Keratinocyte (primary cell): ENCODE measurements around the gene LAPTM5. TPM values are rescaled to one million over a fixed set of nuclear protein-coding genes. Genes with fewer than 3 reads are reported as not detected.

ENCODE experiments used
- DNase-seq: peaks from one replicate; pipeline ENCODE4 v3.0.0-alpha.2; 2011; ENCODE audit warnings: low read depth, missing footprints, low spot score
- FAIRE-seq: peaks from 2 replicates; lab custom pipeline; 2011; peaks lifted over from hg19 to GRCh38; lab: Jason Lieb, UNC
- H2AFZ ChIP-seq: 2 replicates; pipeline ENCODE4 v1.6.0; 2012; ENCODE audit warnings: low read length, control low read depth, inconsistent platforms; ENCODE audit not compliant: control insufficient read depth
- H3K27ac ChIP-seq: 2 replicates; pipeline ENCODE4 v1.5.1; 2011; ENCODE audit warnings: low read length; ENCODE audit not compliant: control insufficient read depth, insufficient read depth
- H3K27me3 ChIP-seq: 3 replicates; pipeline ENCODE4 v1.6.0; 2011; ENCODE audit warnings: low read length; ENCODE audit not compliant: control insufficient read depth, insufficient read depth; ENCODE audit errors: extremely low read depth
- H3K36me3 ChIP-seq, 2 experiments: 2 replicates in 1 of 2; 3 replicates in 1 of 2; pipeline ENCODE4 v1.5.1; 2011; ENCODE audit warnings: low read length in 2 of 2, mild to moderate bottlenecking in 1 of 2; ENCODE audit not compliant: control insufficient read depth in 2 of 2, insufficient read depth in 2 of 2; ENCODE audit errors: extremely low read depth in 1 of 2
- H3K4me1 ChIP-seq: 3 replicates; pipeline ENCODE4 v1.5.1; 2011; ENCODE audit warnings: low read length; ENCODE audit not compliant: control insufficient read depth, insufficient read depth; ENCODE audit errors: extremely low read depth
- H3K4me2 ChIP-seq: 3 replicates; pipeline ENCODE4 v1.6.0; 2011; ENCODE audit warnings: low read depth, low read length; ENCODE audit not compliant: control insufficient read depth, insufficient read depth; ENCODE audit errors: extremely low read depth
- H3K4me3 ChIP-seq, 3 experiments: fragments of 200-600 bp in 1 of 3; sonication (generic) in 1 of 3; 2 replicates in 2 of 3; 3 replicates in 1 of 3; pipeline ENCODE4 v1.5.1; 2011 to 2016; ENCODE audit warnings: low read length in 3 of 3, mild to moderate bottlenecking in 3 of 3, control low read depth in 2 of 3, inconsistent platforms in 1 of 3, low read depth in 1 of 3, mixed read lengths in 1 of 3, mixed run types in 1 of 3, moderate library complexity in 1 of 3; ENCODE audit not compliant: control insufficient read depth in 2 of 3, insufficient read depth in 2 of 3; ENCODE audit errors: extremely low read depth in 1 of 3
- H3K79me2 ChIP-seq: 2 replicates; pipeline ENCODE4 v1.6.0; 2012; ENCODE audit warnings: low read length; ENCODE audit not compliant: control insufficient read depth, insufficient read depth
- H3K9ac ChIP-seq: 3 replicates; pipeline ENCODE4 v1.6.0; 2011; ENCODE audit warnings: low read length; ENCODE audit not compliant: control insufficient read depth, insufficient read depth; ENCODE audit errors: extremely low read depth
- H3K9me1 ChIP-seq: 3 replicates; pipeline ENCODE4 v1.6.0; 2011; ENCODE audit warnings: low read length; ENCODE audit not compliant: control insufficient read depth, insufficient read depth; ENCODE audit errors: extremely low read depth
- H3K9me3 ChIP-seq: 2 replicates; pipeline ENCODE4 v1.5.1; 2012; ENCODE audit warnings: low read depth, low read length; ENCODE audit not compliant: control insufficient read depth
- H4K20me1 ChIP-seq: 3 replicates; pipeline ENCODE4 v1.6.0; 2011; ENCODE audit warnings: low read length; ENCODE audit not compliant: control insufficient read depth, insufficient read depth; ENCODE audit errors: extremely low read depth
- EZH2 ChIP-seq: IDR thresholded peaks from one replicate; pipeline ENCODE4 v1.6.1; 2012; ENCODE audit warnings: inconsistent platforms, mild to moderate bottlenecking, low read length, moderate library complexity
- dilution Hi-C: fragments of 300-500 bp; cut with MboI; formaldehyde crosslinking; loops from one replicate; pipeline ENCODE4 v1.7.0; 2020; ENCODE audit warnings: low sequenced_read_pairs; ENCODE audit not compliant: extremely low pct_ligation_motif_present
- polyA plus RNA-seq, 5 experiments: library from polyadenylated mRNA; depleted of rRNA in 3 of 5; stranded (reverse) in 3 of 5; stranded (forward) in 1 of 5; unstranded in 1 of 5; fragments of >200 nt; gene quantifications; 1 replicate in 1 of 5; 2 replicates in 3 of 5; 3 replicates in 1 of 5; pipeline versions ENCODE4 v1.2.1 to v1.2.3, GENCODE V29; 2011 to 2012; ENCODE audit warnings: missing spikeins in 2 of 5, low read depth in 1 of 5, low replicate concordance in 1 of 5
- TF ChIP-seq, protein P1 (sequence below), 3 experiments: IDR thresholded peaks in 1 of 3; conservative IDR thresholded peaks in 1 of 3; optimal IDR thresholded peaks in 1 of 3; 2 replicates in 2 of 3; 3 replicates in 1 of 3; pipeline versions ENCODE3 to v1.5.1; 2011; ENCODE audit warnings: low read length in 3 of 3, mild to moderate bottlenecking in 3 of 3, moderate library complexity in 2 of 3, control low read depth in 1 of 3, inconsistent platforms in 1 of 3; ENCODE audit not compliant: insufficient read depth in 2 of 3; ENCODE audit errors: extremely low read depth in 1 of 3

The LAPTM5 gene
- polyA plus RNA-seq, 1 donor (not counting 4 experiments of a cell fraction or from before 2014, with no cell fraction given): 0.18 TPM

DNA sequence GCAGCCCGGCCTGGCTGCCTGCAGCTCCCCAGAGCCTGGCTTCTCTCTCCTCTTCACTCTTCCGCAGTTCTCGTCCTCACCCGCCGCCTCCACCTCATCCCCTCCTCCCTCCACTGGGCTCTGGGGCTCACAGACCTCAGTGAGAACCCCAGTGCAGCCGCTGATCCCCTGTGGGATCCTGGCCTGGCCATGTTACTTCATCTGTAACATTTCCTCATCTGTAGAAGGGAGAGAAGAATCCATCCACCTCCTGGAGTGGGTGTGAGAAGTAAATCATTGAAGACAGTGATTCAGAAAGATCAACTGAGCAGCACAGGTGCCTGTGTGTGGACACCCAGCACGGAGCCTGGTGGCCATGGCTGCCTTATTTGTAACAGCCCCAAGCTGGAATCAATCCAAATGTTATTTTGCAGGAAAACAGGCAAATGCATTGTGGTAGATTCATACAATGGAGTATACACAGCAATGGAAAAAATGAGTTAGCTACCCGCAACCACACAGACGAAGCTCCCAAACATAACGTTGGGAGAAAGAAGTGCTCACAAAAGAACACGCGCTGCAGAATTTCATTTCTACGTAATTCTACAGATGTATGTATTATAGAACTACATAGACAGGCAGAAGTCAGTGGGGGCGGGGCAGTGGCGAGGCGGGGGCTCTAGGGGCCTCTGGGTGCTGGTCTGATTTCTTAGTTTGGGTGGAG lies 8.7 kb downstream of the LAPTM5 start:
- Histone ChIP-seq H4K20me1 (no peaks in the 10 kb centered on the region), H3K79me2 (no peaks in the 10 kb centered on the region), H3K9me1 (no peaks in the 10 kb centered on the region), H3K4me1 (peaks cover 20% of the 10 kb centered on the region), H3K27me3 (peaks cover under 1% of the 10 kb centered on the region), H3K9me3 (no peaks in the 10 kb centered on the region), H3K4me3 (no peak overlapping the region), H3K9ac (no peak overlapping the region), H3K27ac (peak overlapping the region; percentile 32), H2AFZ (no peak overlapping the region), H3K36me3 (no peaks in the 10 kb centered on the region), H3K4me2 (no peak overlapping the region)
- dilution Hi-C loops: no loop called here
- FAIRE-seq: no peak
- DNase-seq: no peak
- TF ChIP-seq, protein P1, sequence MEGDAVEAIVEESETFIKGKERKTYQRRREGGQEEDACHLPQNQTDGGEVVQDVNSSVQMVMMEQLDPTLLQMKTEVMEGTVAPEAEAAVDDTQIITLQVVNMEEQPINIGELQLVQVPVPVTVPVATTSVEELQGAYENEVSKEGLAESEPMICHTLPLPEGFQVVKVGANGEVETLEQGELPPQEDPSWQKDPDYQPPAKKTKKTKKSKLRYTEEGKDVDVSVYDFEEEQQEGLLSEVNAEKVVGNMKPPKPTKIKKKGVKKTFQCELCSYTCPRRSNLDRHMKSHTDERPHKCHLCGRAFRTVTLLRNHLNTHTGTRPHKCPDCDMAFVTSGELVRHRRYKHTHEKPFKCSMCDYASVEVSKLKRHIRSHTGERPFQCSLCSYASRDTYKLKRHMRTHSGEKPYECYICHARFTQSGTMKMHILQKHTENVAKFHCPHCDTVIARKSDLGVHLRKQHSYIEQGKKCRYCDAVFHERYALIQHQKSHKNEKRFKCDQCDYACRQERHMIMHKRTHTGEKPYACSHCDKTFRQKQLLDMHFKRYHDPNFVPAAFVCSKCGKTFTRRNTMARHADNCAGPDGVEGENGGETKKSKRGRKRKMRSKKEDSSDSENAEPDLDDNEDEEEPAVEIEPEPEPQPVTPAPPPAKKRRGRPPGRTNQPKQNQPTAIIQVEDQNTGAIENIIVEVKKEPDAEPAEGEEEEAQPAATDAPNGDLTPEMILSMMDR (optimal IDR thresholded peaks at IDR 0.05 in 1 of 3, IDR thresholded peaks at IDR 0.05 in 1 of 3, conservative IDR thresholded peaks at IDR 0.05 in 1 of 3; ENCODE audit: extremely low read depth in 1 of 3, insufficient read depth in 2 of 3, low read length in 3 of 3): no peak
- TF ChIP-seq EZH2: no peak

DNA sequence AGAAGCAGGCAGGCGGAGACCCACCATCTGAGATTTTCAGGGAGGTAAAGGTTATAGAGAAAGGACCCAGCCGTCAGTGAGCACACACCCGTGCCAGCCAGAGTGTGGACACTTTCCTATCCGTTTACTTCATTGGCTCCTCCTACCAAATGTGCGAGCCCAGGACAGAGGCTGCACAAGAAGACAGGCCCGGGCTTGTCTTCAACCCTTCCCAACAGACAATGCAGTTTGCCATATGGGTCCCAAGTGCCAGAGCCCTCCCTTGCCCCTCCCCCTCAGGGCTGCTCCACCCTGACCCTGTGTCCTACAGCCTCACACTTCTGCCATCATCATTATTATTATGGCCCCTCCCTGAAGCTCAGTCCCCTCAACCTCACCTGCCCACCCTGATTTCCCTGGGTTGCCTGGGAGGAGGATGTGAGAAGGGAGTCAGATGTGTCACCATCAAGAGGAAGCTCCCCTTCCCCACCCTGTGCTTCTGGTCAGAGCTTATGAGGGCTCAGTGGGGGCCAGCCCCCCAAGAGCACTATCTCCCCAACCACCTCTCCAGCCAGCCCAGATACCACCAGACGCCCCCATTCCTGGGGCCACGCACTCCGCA lies 9.4 kb downstream of the LAPTM5 start:
- peak overlapping the region; percentile 47 for H3K4me2 ChIP-seq
- peak overlapping the region; percentile 37 for H3K27ac ChIP-seq
- FAIRE-seq (peak; percentile 86), DNase-seq (no peak)
- dilution Hi-C loops: no loop called here
- H4K20me1 ChIP-seq: no peaks in the 10 kb centered on the region
- no peaks in the 10 kb centered on the region for H3K79me2 ChIP-seq
- no peaks in the 10 kb centered on the region for H3K27me3 ChIP-seq
- no peaks in the 10 kb centered on the region for H3K36me3 ChIP-seq
- H2AFZ ChIP-seq: peak overlapping the region; percentile 38
- TF ChIP-seq, protein P1 (optimal IDR thresholded peaks at IDR 0.05 in 1 of 3, IDR thresholded peaks at IDR 0.05 in 1 of 3, conservative IDR thresholded peaks at IDR 0.05 in 1 of 3; ENCODE audit: extremely low read depth in 1 of 3, insufficient read depth in 2 of 3, low read length in 3 of 3): no peak
- no peak for TF ChIP-seq EZH2
- no peaks in the 10 kb centered on the region for H3K9me3 ChIP-seq
- no peak overlapping the region for H3K9ac ChIP-seq
- H3K4me1 ChIP-seq: peaks cover 27% of the 10 kb centered on the region
- H3K4me3 ChIP-seq: peak overlapping the region in 1 of 3 experiments; percentile 18
- no peaks in the 10 kb centered on the region for H3K9me1 ChIP-seq
